Loucy (cell line): ENCODE data around the gene FAM229B.

Experiments
- EZH2phosphoT487 ChIP-seq: fragments of 200-600 bp; IDR thresholded peaks from 2 replicates; pipeline ENCODE4 v1.6.1; 2018; ENCODE audit warnings: antibody characterized with exemption, mild to moderate bottlenecking, moderate library complexity, borderline replicate concordance
- TF ChIP-seq, protein P1 (sequence below): fragments of 200-600 bp; sonication (generic); conservative IDR thresholded peaks from 2 replicates; pipeline ENCODE4 v1.5.1; 2014; ENCODE audit warnings: mild to moderate bottlenecking, antibody characterized with exemption, low read length

- TF ChIP-seq, protein P1, sequence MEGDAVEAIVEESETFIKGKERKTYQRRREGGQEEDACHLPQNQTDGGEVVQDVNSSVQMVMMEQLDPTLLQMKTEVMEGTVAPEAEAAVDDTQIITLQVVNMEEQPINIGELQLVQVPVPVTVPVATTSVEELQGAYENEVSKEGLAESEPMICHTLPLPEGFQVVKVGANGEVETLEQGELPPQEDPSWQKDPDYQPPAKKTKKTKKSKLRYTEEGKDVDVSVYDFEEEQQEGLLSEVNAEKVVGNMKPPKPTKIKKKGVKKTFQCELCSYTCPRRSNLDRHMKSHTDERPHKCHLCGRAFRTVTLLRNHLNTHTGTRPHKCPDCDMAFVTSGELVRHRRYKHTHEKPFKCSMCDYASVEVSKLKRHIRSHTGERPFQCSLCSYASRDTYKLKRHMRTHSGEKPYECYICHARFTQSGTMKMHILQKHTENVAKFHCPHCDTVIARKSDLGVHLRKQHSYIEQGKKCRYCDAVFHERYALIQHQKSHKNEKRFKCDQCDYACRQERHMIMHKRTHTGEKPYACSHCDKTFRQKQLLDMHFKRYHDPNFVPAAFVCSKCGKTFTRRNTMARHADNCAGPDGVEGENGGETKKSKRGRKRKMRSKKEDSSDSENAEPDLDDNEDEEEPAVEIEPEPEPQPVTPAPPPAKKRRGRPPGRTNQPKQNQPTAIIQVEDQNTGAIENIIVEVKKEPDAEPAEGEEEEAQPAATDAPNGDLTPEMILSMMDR, result no peak
- TF ChIP-seq EZH2phosphoT487, result no peak
These were observed 13.2 kb downstream of the FAM229B start for GRCh38 chr6:112100561-112100960.
